Pancreas (tissue), 10 donors: ENCODE results near the gene KIAA1614. TPM values are rescaled to one million over a fixed set of nuclear protein-coding genes. Genes with fewer than 3 reads are reported as not detected.

Experiments
- ATAC-seq, 4 donors: fragments of 200-7000 bp; cut with Tn5 transposase; one replicate each; pipeline versions ENCODE4 v1.8.0 to v1.9.1; 2020; ENCODE audit warnings: mild to moderate bottlenecking in 4 of 4, moderate library complexity in 4 of 4
- DNase-seq, 6 donors: peaks; one replicate each; pipeline ENCODE4 v3.0.0-alpha.2; 2020
- FAIRE-seq: peaks from 2 replicates; lab custom pipeline; 2012; peaks lifted over from hg19 to GRCh38; lab: Jason Lieb, UNC
- H3K27ac ChIP-seq, 4 donors: fragments of 200-600 bp; sonication (generic); 1 replicate in 3 of 4; 2 replicates in 1 of 4; pipeline versions ENCODE4 v1.5.0 to v1.8.0; 2020
- H3K27me3 ChIP-seq, 4 donors: fragments of 200-600 bp; one replicate each; pipeline ENCODE4 v1.8.0; 2021
- H3K36me3 ChIP-seq, 3 donors: fragments of 200-600 bp; sonication (generic) in 1 of 3; one replicate each; pipeline versions ENCODE4 v1.5.0 to v1.8.0; 2020 to 2021
- H3K4me1 ChIP-seq, 3 donors: fragments of 200-600 bp; one replicate each; pipeline ENCODE4 v1.8.0; 2021
- H3K4me3 ChIP-seq, 4 donors: fragments of 200-600 bp; sonication (generic) in 2 of 4; one replicate each; pipeline versions ENCODE4 v1.5.0 to v1.8.0; 2020 to 2021
- H3K9me3 ChIP-seq, 4 donors: fragments of 200-600 bp; one replicate each; pipeline ENCODE4 v1.8.0; 2021
- CTCF ChIP-seq, 4 donors: fragments of 200-600 bp; sonication (generic) in 3 of 4; IDR thresholded peaks; one replicate each; pipeline versions ENCODE4 v1.5.0 to v1.8.0; 2021; ENCODE audit warnings: antibody characterized with exemption in 4 of 4
- WGBS, 2 donors: extraction: QIAGEN DNeasy Blood & Tissue Kit; methylation state at CpG; one replicate each; pipeline ENCODE4 v1.1.7; 2013; 5-methylcytosine and 5-hydroxymethylcytosine counted together
- intact Hi-C, 3 donors: fragments of 100-400 bp; cut with DNase I; formaldehyde crosslinking; loops; one replicate each; pipeline versions ENCODE4 v1.11.1 to v1.14.2; 2022
- polyA plus RNA-seq, 2 donors: library from polyadenylated mRNA; stranded (reverse); fragments of 200-250 nt; gene quantifications; one replicate each; pipeline ENCODE4 v1.2.3, GENCODE V29; 2013
- total RNA-seq, 6 donors: library from RNA; stranded (reverse); fragmentation: NEBNext Ultra II Directional in 4 of 6; extraction: Animal tissue kit (Norgen Biotek cat#: 25700) in 4 of 6; gene quantifications; one replicate each; pipeline versions ENCODE4 v1.2.1 to v1.2.4, GENCODE V29; 2021 to 2023
- donor health status: healthy with polysubstance abuse.
- donor health status: DM: no; HTN: no; CAD: no; lungs with moderate emphysema.
- donor health status: DM: no; HTN: no; CAD: no.
- donor health status: control.
- donor health status: control.
- donor health status: Bipolar disorder and iron deficiency.
- donor health status: DM: yes; HTN: yes; CAD: no.
- donor health status: DM: no; HTN: no; CAD: no.
- donor health status: DM: no; HTN: no; CAD: no.
- donor health status: DM: yes; HTN: yes; CAD: no.

The KIAA1614 gene
- total and polyA plus RNA-seq, 8 donors: 0.32 to 3.3 (median 1.5) TPM

GRCh38 chr1:180911640-180912191 lies 981 bp upstream of the KIAA1614 start:
- intact Hi-C loops: no loop called here
- ATAC-seq (peak in 3 of 4 donors; percentile 9 to 24 (median 21)), DNase-seq (no peak), FAIRE-seq (no peak)
- no peaks in the 10 kb centered on the region for H3K36me3 ChIP-seq
- H3K9me3 ChIP-seq: no peaks in the 10 kb centered on the region
- WGBS, 2 donors: 33 to 42% methylated on average over 17 of the region's 17 CpGs
- H3K27ac ChIP-seq: peak overlapping the region in 1 of 4 donors; percentile 55
- no peak for TF ChIP-seq CTCF (IDR thresholded peaks at IDR 0.05)
- H3K27me3 ChIP-seq: peaks cover 0 to 5% (median 0%) of the 10 kb centered on the region in 4 donors
- peak overlapping the region; percentile 15 to 61 (median 24) for H3K4me3 ChIP-seq
- no peaks in the 10 kb centered on the region for H3K4me1 ChIP-seq

- H3K9me3 ChIP-seq: no peaks in the 10 kb centered on the region
- H3K4me3 ChIP-seq: peak overlapping the region; percentile 15 to 61 (median 24)
- peak; percentile 33 to 53 (median 44) for ATAC-seq
- DNase-seq: no peak
- peaks cover 0 to 5% (median 0%) of the 10 kb centered on the region in 4 donors for H3K27me3 ChIP-seq
- WGBS, 2 donors: 1% methylated on average over 46 to 71 of the region's 71 CpGs
- intact Hi-C loops: no loop called here
- FAIRE-seq: no peak
- TF ChIP-seq CTCF (IDR thresholded peaks at IDR 0.05): no peak
- H3K27ac ChIP-seq: peak overlapping the region in 2 of 4 donors; percentile 18 to 55
- no peaks in the 10 kb centered on the region for H3K4me1 ChIP-seq
- no peaks in the 10 kb centered on the region for H3K36me3 ChIP-seq
Measured at GRCh38 chr1:180912211-180912800, 391 bp upstream of the KIAA1614 start.

- WGBS, 2 donors: 85 to 93% methylated on average over 11 of the region's 11 CpGs
- intact Hi-C loops: no loop called here
- Histone ChIP-seq H3K36me3 (no peaks in the 10 kb centered on the region), H3K27me3 (peaks cover 0 to 5% (median 0%) of the 10 kb centered on the region in 4 donors), H3K27ac (no peak overlapping the region), H3K4me3 (no peak overlapping the region), H3K9me3 (no peaks in the 10 kb centered on the region), H3K4me1 (no peaks in the 10 kb centered on the region)
- DNase-seq (no peak), ATAC-seq (no peak), FAIRE-seq (no peak)
- no peak for TF ChIP-seq CTCF (IDR thresholded peaks at IDR 0.05)
Measured at GRCh38 chr1:180915426-180915965, 2.8 kb downstream of the KIAA1614 start.

- no peak for ATAC-seq
- Histone ChIP-seq H3K4me1 (no peaks in the 10 kb centered on the region), H3K36me3 (no peaks in the 10 kb centered on the region), H3K27ac (no peak overlapping the region), H3K4me3 (no peak overlapping the region), H3K27me3 (peaks cover 0 to 5% (median 0%) of the 10 kb centered on the region in 4 donors), H3K9me3 (no peaks in the 10 kb centered on the region)
- DNase-seq: peak in 1 of 6 donors; percentile 44
- intact Hi-C loops: no loop called here
- no peak for FAIRE-seq
- 80 to 88% methylated on average over 17 of the region's 17 CpGs for WGBS, 2 donors
- TF ChIP-seq CTCF (IDR thresholded peaks at IDR 0.05): no peak
Measured at GRCh38 chr1:180916012-180916770, 3.5 kb downstream of the KIAA1614 start.
